ENCODE measurements around the gene PRR35. TPM values are rescaled to one million over a fixed set of nuclear protein-coding genes. Genes with fewer than 3 reads are reported as not detected.

PRR35 gene
- total RNA-seq, 2 donors from 2014 or later = 0.42 TPM; not detected in 1

DNA sequence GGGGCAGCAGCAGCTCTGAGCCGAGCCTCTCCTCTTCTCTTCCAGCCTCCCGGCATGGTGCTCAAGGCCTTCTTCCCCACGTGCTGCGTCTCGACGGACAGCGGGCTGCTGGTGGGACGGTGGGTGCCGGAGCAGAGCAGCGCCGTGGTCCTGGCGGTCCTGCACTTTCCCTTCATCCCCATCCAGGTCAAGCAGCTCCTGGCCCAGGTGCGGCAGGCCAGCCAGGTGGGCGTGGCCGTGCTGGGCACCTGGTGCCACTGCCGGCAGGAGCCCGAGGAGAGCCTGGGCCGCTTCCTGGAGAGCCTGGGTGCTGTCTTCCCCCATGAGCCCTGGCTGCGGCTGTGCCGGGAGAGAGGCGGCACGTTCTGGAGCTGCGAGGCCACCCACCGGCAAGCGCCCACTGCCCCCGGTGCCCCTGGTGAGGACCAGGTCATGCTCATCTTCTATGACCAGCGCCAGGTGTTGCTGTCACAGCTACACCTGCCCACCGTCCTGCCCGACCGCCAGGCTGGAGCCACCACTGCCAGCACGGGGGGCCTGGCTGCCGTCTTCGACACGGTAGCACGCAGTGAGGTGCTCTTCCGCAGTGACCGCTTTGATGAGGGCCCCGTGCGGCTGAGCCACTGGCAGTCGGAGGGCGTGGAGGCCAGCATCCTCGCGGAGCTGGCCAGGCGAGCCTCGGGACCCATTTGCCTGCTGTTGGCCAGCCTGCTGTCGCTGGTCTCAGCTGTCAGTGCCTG, 14.0 kb downstream of the PRR35 start:
- no peak for DNase-seq (ENCODE audit: low spot score)
- Histone ChIP-seq H3K4me1 (ENCODE audit: control insufficient read depth in 1 of 2, low read depth in 2 of 2) (peaks cover 4 to 17% of the 10 kb centered on the region in 2 donors), H3K4me3 (no peak overlapping the region), H3K27me3 (replicated peaks; ENCODE audit: insufficient read depth) (no peaks in the 10 kb centered on the region), H3K27ac (no peak overlapping the region), H3K9me3 (no peaks in the 10 kb centered on the region), H3K36me3 (no peaks in the 10 kb centered on the region)
- ATAC-seq (ENCODE audit: insufficient number of reproducible peaks, low FRiP score, low read depth) = no peak
- TF ChIP-seq, protein P1, sequence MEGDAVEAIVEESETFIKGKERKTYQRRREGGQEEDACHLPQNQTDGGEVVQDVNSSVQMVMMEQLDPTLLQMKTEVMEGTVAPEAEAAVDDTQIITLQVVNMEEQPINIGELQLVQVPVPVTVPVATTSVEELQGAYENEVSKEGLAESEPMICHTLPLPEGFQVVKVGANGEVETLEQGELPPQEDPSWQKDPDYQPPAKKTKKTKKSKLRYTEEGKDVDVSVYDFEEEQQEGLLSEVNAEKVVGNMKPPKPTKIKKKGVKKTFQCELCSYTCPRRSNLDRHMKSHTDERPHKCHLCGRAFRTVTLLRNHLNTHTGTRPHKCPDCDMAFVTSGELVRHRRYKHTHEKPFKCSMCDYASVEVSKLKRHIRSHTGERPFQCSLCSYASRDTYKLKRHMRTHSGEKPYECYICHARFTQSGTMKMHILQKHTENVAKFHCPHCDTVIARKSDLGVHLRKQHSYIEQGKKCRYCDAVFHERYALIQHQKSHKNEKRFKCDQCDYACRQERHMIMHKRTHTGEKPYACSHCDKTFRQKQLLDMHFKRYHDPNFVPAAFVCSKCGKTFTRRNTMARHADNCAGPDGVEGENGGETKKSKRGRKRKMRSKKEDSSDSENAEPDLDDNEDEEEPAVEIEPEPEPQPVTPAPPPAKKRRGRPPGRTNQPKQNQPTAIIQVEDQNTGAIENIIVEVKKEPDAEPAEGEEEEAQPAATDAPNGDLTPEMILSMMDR (IDR thresholded peaks at IDR 0.05) = no peak

- Histone ChIP-seq H3K27me3 (replicated peaks; ENCODE audit: insufficient read depth) (no peaks in the 10 kb centered on the region), H3K36me3 (no peaks in the 10 kb centered on the region), H3K27ac (no peak overlapping the region), H3K4me1 (ENCODE audit: control insufficient read depth in 1 of 2, low read depth in 2 of 2) (peaks cover 3 to 12% of the 10 kb centered on the region in 2 donors), H3K9me3 (no peaks in the 10 kb centered on the region), H3K4me3 (no peak overlapping the region)
- TF ChIP-seq, protein P1 (IDR thresholded peaks at IDR 0.05) = no peak
- no peak for DNase-seq (ENCODE audit: low spot score)
- no peak for ATAC-seq (ENCODE audit: insufficient number of reproducible peaks, low FRiP score, low read depth)
These were observed 15.4 kb downstream of the PRR35 start for GRCh38 chr16:575354-576196.

DNA sequence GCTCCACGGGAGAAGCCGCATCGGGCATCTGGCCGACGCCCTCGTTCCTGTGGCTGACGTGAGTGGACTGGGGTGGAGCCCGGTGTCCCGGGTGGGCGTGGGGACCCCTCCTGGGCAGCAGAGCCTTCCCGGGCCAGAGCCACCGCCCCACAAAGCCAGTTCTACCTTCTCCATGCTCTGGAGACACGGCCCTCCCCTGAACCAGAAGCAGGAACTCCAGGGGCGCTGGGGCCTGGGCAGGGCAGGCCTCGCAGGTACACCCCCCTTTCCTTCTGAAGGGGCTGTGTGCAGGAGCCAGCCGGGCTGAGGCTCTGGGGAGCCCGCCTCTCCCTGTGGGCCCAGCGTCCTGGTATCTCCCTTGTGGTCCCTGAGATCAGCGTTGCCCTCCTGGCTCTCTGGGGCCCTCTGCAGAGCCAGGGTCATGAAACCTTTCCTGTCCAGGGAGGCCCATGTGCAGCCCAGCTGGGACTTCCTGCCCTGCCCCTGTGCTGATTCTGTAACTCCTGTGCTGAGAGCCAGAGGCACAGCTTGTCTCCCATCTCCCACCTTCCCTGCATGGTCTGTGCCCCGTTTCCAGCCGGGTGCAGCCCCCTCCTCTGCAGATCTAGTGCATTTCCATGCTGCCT, 16.1 kb downstream of the PRR35 start:
- no peak overlapping the region for H3K4me3 ChIP-seq
- TF ChIP-seq, protein P1 (IDR thresholded peaks at IDR 0.05) = no peak
- H3K27me3 ChIP-seq (replicated peaks; ENCODE audit: insufficient read depth) = no peaks in the 10 kb centered on the region
- H3K27ac ChIP-seq = no peak overlapping the region
- H3K36me3 ChIP-seq = no peaks in the 10 kb centered on the region
- ATAC-seq (ENCODE audit: insufficient number of reproducible peaks, low FRiP score, low read depth) (no peak), DNase-seq (ENCODE audit: low spot score) (no peak)
- H3K4me1 ChIP-seq (ENCODE audit: control insufficient read depth in 1 of 2, low read depth in 2 of 2) = peaks cover 0 to 5% of the 10 kb centered on the region in 2 donors
- H3K9me3 ChIP-seq = no peaks in the 10 kb centered on the region

GRCh38 chr16:576823-577201, 16.6 kb downstream of the PRR35 start:
- H3K9me3 ChIP-seq = no peaks in the 10 kb centered on the region
- TF ChIP-seq, protein P1 (IDR thresholded peaks at IDR 0.05) = no peak
- no peak for ATAC-seq (ENCODE audit: insufficient number of reproducible peaks, low FRiP score, low read depth)
- H3K36me3 ChIP-seq = no peaks in the 10 kb centered on the region
- no peak overlapping the region for H3K27ac ChIP-seq
- no peak for DNase-seq (ENCODE audit: low spot score)
- no peaks in the 10 kb centered on the region for H3K27me3 ChIP-seq (replicated peaks; ENCODE audit: insufficient read depth)
- no peak overlapping the region for H3K4me3 ChIP-seq
- peaks cover 0 to under 1% of the 10 kb centered on the region in 2 donors for H3K4me1 ChIP-seq (ENCODE audit: control insufficient read depth in 1 of 2, low read depth in 2 of 2)

GRCh38 chr16:577796-578195, 17.6 kb downstream of the PRR35 start:
- no peak for ATAC-seq (ENCODE audit: insufficient number of reproducible peaks, low FRiP score, low read depth)
- no peak for DNase-seq (ENCODE audit: low spot score)
- TF ChIP-seq, protein P1 (IDR thresholded peaks at IDR 0.05) = no peak
- H3K27me3 ChIP-seq (replicated peaks; ENCODE audit: insufficient read depth) = no peaks in the 10 kb centered on the region
- H3K27ac ChIP-seq = no peak overlapping the region
- no peaks in the 10 kb centered on the region for H3K4me1 ChIP-seq (ENCODE audit: control insufficient read depth in 1 of 2, low read depth in 2 of 2)
- H3K4me3 ChIP-seq = no peak overlapping the region
- no peaks in the 10 kb centered on the region for H3K9me3 ChIP-seq
- H3K36me3 ChIP-seq = no peaks in the 10 kb centered on the region

Measured in thoracic aorta (tissue), 2 donors.